HG02588 (cell line): ENCODE measurements around the gene CSRP3.
"Not testable (repeated sequence)": the region's sequence is repeated elsewhere in the genome, so short reads cannot be mapped to it uniquely, and the experiment has no call there.

ENCODE experiments used
- ATAC-seq: cut with Tn5 transposase; IDR thresholded peaks from one replicate; pipeline ENCODE4 v1.9.1; 2021; ENCODE audit warnings: mild to moderate bottlenecking, moderate library complexity; ENCODE audit not compliant: unreplicated experiment

The CSRP3 gene

DNA sequence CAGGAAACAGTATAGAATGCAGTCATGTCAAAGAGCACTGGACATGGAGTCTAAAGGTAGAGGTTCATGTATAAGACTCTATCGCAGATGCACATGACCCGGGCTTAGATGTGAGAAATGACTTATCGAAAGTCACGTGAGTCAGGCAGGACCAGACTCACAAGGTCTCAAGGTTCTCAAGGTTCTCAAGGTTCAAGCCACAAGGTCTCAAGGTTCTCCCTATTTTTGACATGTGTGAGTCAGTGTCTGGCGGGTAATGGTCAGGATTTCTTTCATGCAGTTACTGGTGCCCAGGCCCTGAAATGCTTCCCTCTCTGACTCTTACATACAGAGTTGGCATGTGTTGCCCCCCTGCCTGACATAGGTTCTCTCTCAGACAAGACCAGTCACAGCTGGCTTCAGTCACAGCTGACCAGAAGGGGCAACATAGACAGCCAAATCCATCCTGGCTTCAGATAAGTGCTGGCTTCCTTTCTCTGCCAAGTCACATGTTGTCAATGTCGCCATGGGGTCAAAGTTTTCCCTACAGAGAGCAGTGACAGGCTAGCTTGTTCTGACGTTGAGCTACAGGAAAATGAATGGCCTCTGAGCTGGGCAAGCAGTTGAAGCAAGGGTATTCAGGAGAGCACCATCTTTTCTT is 10.1 kb downstream of the CSRP3 start:
- no peak for ATAC-seq

- no peak for ATAC-seq
These were observed 13.9 kb downstream of the CSRP3 start for GRCh38 chr11:19187833-19188258.

DNA sequence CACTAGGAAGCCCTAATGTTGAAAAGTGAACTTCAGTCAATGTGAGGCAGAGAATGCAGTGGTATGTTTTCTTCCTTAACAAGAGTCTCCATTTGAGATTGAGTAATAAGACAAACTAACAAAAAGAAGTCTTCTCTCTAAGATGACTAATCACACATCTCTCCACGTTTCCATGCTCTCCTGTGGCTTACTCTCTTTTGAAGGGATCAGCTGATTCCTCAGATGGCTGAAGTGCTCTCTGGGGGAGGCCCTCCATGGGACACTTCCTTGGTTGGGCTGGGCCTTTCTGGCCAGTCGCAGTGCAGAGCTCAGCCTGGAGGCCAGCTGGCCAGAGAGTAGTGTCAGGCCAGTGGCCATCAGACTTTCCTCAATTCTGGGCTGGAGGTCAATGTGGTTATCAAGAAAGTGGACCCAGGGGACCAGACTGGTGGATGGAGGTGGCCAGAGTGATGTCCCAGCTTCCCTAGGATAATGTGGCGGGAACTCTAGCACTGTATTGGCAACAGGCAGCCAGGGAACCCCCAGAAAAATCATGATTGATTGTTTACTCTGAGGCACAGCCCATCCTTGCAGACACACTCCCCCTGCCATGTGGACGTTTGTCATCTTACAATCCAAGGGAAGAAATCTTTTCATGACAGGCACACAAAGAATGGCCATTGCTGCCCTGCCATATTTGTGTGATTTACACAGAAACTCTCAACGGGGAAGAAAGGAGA is 14.5 kb downstream of the CSRP3 start:
- no peak for ATAC-seq

DNA sequence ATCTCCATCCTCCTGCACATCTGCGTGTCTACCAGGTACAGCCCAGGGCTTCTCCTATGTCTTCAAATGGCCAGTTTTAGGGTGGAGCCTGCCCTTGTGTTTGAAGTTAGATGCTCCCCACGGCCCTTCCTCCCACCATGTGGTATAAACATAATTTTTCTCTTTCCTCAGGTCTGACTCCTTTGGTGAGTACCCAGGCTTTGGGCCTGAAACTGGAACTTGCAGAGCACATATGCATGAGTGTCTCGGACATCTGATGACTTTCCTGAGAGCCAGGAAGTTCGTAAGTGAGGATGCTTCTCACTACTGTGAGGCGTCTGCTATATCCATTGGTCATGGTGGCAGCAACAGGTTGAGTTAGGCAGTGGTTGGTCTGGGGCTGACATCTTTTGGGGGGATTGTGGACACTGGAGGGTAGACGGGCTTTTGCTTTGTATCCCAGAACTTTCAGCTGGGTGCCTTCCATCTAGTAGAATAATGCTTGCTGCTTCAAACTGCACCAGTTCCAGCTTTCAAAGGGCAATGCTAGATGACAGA is 16.2 kb downstream of the CSRP3 start:
- ATAC-seq: no peak

GRCh38 chr11:19185036-19185435 is 16.7 kb downstream of the CSRP3 start:
- no peak for ATAC-seq

GRCh38 chr11:19183646-19184045 is 18.1 kb downstream of the CSRP3 start:
- no peak for ATAC-seq

- no peak for ATAC-seq
These were observed 20.1 kb downstream of the CSRP3 start for GRCh38 chr11:19181531-19182261.

GRCh38 chr11:19176629-19177186 is 25.1 kb downstream of the CSRP3 start:
- ATAC-seq: no peak

- ATAC-seq: no peak
These were observed 27.7 kb downstream of the CSRP3 start for GRCh38 chr11:19173964-19174638.

- no peak for ATAC-seq
These were observed 28.6 kb downstream of the CSRP3 start for GRCh38 chr11:19173004-19173689.

GRCh38 chr11:19168090-19168489 is 33.7 kb downstream of the CSRP3 start:
- no peak for ATAC-seq

DNA sequence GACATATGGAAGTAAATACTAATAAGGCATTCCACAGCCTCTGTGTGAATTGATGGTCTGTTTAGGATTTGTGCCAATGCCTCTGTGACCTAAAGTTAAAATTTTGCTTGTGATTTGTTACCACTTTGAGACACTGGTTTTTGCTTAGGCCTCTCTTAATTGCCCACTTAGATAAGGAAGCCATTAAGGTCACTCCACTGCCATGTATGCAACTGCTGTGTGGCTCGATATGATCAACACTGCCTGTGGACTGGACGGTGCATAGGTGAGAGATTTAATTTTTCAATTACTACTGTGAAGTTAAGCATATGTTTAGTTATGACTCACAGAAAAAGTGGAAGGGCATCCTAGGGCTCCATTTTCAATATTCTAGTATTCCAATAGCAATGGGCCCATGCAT is 36.9 kb downstream of the CSRP3 start:
- ATAC-seq: no peak

DNA sequence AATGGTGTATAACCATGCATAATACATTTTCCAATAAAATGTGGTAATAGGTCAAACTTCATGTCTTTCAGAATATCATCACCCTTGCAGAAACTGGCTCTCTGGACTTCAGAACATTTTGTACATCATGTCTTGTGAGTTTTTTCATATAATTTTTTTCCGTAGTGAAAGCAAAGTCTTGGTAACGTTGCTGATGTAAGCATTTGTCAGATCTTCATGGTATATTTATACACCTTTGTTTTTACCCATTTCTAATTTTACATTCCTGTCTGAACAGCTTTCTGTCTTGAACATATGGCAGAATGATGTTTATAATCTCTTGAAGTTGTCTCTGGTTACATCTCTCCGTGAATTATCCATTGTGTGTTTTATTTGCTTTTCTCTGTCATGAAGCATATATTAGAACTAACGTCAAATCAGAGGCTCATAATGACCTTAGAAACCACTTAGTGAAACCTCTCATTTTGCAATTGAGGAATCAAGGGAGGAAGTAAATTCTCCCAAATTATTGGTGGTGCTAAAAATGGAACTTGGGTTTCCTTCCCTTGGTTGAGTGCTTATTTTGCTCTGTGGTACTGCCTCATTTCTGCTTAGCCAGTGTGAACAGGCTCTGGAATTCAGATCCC is 37.4 kb downstream of the CSRP3 start:
- ATAC-seq: no peak

- no peak for ATAC-seq
These were observed 38.2 kb downstream of the CSRP3 start for GRCh38 chr11:19163617-19164016.

DNA sequence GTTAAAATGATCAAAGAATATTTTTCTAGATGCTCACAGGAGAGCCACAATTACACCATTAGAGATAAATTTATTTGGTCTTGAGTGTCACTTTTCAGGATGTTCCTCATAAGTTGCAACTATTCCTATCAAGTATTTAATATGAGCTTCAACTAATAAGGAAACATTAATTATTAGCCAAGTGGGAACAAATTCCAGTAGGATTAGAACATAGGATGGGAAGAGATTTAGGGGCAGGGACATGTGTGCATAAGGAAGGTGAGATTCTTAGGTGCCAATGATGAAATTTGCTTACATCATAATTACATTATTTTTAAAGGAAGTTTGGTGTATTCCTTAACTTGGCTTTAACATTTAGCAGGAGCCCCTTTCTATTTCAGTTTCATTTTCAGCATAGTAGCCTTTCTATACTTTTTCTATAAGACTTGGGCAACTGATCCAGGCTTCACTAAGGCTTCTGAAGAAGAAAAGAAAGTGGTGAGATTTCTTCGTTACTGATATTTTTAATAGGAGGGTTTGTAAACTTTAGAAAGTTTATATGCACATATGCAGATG is 38.8 kb downstream of the CSRP3 start:
- no peak for ATAC-seq

DNA sequence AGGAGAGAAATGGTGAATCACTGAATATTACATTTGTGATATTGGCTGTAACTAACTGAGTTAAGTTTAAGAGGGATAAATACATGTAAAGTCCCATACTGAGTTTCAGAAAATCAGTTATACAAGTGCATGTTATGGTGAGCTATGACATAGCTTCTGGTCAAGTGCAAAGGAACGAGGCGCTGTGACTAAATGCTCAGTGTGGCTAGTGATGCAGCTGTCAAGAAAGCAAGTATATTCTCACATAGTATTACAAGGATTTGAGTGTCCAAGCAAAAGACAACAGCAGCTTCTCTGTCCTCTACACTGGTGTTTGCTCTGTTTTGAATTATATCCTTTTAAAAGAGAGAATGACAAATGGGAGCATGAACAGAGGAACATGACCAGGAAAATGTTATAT is 40.1 kb downstream of the CSRP3 start:
- ATAC-seq: no peak

DNA sequence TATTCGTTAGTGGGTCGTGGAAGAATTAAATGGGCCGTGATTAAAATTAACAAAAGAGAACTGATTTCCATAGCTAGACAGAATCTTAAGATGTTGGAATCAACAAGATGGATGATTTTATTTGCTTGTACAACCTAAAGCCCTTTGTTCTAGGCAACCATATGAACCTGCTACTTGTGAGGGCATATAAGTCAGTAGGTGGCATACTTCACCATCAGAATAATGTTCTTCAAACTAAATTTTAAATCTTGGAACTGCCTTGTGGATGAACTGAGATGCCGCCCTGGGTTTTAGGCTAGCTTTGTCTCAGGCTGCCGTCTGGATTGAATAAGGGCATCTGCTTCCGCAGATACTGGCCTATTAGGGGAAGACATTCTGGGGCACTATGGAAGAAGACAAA is 40.9 kb downstream of the CSRP3 start:
- ATAC-seq: no peak

- no peak for ATAC-seq
These were observed 44.9 kb downstream of the CSRP3 start for GRCh38 chr11:19156892-19157291.

DNA sequence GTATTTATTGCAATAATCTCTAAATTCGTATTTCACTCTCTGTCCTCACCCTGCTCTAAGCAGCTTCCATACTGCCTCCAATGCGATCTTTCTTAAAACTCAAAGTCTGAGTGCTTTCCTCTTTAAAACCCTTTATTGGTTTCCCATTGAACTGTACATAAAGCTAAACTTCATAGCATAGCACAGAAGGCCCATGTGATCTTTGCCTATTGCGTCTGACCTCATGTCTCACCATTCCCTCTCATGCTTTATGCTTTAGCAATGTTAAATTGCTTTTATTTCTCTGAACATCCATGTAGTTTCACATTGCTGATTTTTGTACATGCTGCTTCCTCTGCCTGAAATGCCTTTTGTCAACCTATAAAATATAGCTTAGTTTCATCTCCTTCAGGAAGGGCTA is 56.5 kb downstream of the CSRP3 start:
- ATAC-seq: no peak

GRCh38 chr11:19136884-19137283 is 64.9 kb downstream of the CSRP3 start:
- not testable (repeated sequence) for ATAC-seq
